ENCODE measurements around the gene DPYD. TPM values are rescaled to one million over a fixed set of nuclear protein-coding genes. Genes with fewer than 3 reads are reported as not detected.
A peak's percentile ranks its signal among the peaks of the same experiment; 100 is the strongest.

Gene DPYD
- polyA plus RNA-seq, 1 of the 3 experiments (the other 2 are of a cell fraction) = 23.0 TPM

DNA sequence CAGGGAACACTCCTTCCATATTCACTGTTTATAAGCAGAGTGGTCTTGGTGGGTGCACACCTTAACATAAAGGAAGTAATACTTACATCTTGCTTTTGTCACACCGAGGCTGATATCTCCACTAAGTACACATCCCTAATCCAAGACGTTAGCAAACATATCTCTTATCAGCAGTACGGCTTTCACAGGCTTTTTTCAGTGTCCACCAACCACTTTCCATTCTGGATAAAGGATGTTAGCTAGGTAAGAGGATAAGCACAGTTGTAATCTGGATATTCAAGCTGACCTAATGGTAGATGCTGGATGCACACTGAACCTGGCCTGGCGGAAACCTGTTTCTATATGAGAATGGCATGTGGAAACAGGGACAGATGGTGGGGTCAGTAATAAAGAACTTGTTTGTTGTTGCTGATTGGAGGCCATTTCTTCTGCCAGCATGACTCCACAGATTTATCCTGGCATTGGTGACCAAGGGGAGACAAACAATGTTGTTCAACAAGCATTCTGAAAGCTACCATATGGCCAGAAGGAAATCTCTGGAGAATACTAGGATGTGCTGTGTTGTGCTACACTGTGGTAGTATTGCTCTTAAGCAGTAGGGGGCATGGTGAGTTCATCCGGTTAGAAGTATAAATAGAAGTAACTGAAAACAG is 782.8 kb downstream of the DPYD start:
- Histone ChIP-seq H3K9me3 (no peaks in the 10 kb centered on the region), H3K79me2 (ENCODE audit: insufficient read depth) (no peaks in the 10 kb centered on the region), H3K27ac (ENCODE audit: low read depth in 2 of 2, low read length in 1 of 2) (peak overlapping the region; percentile 12 to 77; a peak in 3 of 4 replicates), H3K36me3 (replicated peaks in 1 of 2; ENCODE audit: control insufficient read depth in 1 of 2, insufficient read depth in 2 of 2, low read length in 1 of 2) (peaks cover 0 to 4% of the 10 kb centered on the region in 2 experiments), H4K20me1 (ENCODE audit: insufficient read depth) (no peaks in the 10 kb centered on the region), H3K4me3 (ENCODE audit: low read depth in 2 of 2, low read length in 1 of 2) (no peak overlapping the region), H3K9me2 (no peaks in the 10 kb centered on the region), H3K9ac (no peak overlapping the region), H2AFZ (ENCODE audit: low read depth) (no peak overlapping the region), H3K4me2 (no peak overlapping the region), H3K27me3 (ENCODE audit: insufficient read depth) (no peaks in the 10 kb centered on the region), H3F3A (replicated peaks; ENCODE audit: insufficient read depth) (no peaks in the 10 kb centered on the region), H3K4me1 (ENCODE audit: control insufficient read depth in 1 of 2, insufficient read depth in 2 of 2, low read depth in 1 of 2, low read length in 1 of 2) (peaks cover 8% of the 10 kb centered on the region in 2 experiments; a peak in 3 of 4 replicates)
- CTCF ChIA-PET = interaction anchor here (0.7 to 2.4 kb wide), 27 partner anchors 10 to 913 kb away, joined by 3 to 38 read pairs (median 3); no protein-coding TSS in a partner anchor
- POLR2A ChIA-PET = no interaction called here
- WGBS (ENCODE audit: low lambda C conversion rate) = 76% methylated on average over 5 of the region's 5 CpGs
- peak; percentile 35 for DNase-seq
- TF ChIP-seq, protein P1, sequence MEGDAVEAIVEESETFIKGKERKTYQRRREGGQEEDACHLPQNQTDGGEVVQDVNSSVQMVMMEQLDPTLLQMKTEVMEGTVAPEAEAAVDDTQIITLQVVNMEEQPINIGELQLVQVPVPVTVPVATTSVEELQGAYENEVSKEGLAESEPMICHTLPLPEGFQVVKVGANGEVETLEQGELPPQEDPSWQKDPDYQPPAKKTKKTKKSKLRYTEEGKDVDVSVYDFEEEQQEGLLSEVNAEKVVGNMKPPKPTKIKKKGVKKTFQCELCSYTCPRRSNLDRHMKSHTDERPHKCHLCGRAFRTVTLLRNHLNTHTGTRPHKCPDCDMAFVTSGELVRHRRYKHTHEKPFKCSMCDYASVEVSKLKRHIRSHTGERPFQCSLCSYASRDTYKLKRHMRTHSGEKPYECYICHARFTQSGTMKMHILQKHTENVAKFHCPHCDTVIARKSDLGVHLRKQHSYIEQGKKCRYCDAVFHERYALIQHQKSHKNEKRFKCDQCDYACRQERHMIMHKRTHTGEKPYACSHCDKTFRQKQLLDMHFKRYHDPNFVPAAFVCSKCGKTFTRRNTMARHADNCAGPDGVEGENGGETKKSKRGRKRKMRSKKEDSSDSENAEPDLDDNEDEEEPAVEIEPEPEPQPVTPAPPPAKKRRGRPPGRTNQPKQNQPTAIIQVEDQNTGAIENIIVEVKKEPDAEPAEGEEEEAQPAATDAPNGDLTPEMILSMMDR (IDR thresholded peaks at IDR 0.05) = peak; percentile 74
- TF ChIP-seq RCOR1 (IDR thresholded peaks at IDR 0.05; ENCODE audit: low read length) = peak; percentile 25; the same call in 1 of the 2 replicates
- TF ChIP-seq RAD21 (IDR thresholded peaks at IDR 0.05; ENCODE audit: low read length) = peak; percentile 84
- TF ChIP-seq, protein P2, sequence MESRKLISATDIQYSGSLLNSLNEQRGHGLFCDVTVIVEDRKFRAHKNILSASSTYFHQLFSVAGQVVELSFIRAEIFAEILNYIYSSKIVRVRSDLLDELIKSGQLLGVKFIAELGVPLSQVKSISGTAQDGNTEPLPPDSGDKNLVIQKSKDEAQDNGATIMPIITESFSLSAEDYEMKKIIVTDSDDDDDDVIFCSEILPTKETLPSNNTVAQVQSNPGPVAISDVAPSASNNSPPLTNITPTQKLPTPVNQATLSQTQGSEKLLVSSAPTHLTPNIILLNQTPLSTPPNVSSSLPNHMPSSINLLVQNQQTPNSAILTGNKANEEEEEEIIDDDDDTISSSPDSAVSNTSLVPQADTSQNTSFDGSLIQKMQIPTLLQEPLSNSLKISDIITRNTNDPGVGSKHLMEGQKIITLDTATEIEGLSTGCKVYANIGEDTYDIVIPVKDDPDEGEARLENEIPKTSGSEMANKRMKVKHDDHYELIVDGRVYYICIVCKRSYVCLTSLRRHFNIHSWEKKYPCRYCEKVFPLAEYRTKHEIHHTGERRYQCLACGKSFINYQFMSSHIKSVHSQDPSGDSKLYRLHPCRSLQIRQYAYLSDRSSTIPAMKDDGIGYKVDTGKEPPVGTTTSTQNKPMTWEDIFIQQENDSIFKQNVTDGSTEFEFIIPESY (IDR thresholded peaks at IDR 0.05; ENCODE audit: borderline replicate concordance, low read depth) = no peak
- TF ChIP-seq, protein P3, sequence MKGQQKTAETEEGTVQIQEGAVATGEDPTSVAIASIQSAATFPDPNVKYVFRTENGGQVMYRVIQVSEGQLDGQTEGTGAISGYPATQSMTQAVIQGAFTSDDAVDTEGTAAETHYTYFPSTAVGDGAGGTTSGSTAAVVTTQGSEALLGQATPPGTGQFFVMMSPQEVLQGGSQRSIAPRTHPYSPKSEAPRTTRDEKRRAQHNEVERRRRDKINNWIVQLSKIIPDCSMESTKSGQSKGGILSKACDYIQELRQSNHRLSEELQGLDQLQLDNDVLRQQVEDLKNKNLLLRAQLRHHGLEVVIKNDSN (IDR thresholded peaks at IDR 0.05; ENCODE audit: borderline replicate concordance, low read depth) = no peak
- TF ChIP-seq, protein P4, sequence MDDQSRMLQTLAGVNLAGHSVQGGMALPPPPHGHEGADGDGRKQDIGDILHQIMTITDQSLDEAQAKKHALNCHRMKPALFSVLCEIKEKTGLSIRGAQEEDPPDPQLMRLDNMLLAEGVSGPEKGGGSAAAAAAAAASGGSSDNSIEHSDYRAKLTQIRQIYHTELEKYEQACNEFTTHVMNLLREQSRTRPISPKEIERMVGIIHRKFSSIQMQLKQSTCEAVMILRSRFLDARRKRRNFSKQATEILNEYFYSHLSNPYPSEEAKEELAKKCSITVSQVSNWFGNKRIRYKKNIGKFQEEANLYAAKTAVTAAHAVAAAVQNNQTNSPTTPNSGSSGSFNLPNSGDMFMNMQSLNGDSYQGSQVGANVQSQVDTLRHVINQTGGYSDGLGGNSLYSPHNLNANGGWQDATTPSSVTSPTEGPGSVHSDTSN (IDR thresholded peaks at IDR 0.05) = no peak
- TF ChIP-seq FOXM1 (IDR thresholded peaks at IDR 0.05; ENCODE audit: low read depth) = no peak
- no peak for TF ChIP-seq EZH2phosphoT487 (IDR thresholded peaks at IDR 0.05; ENCODE audit: borderline replicate concordance, low read depth)
- TF ChIP-seq YY1 (IDR thresholded peaks at IDR 0.05; ENCODE audit: low read depth) = no peak
- TF ChIP-seq RFX5 (IDR thresholded peaks at IDR 0.05; ENCODE audit: low read length) = no peak
- TF ChIP-seq MXI1 (IDR thresholded peaks at IDR 0.05; ENCODE audit: low read depth, low read length) = no peak
- TF ChIP-seq GABPA (IDR thresholded peaks at IDR 0.05; ENCODE audit: low read depth) = no peak
- TF ChIP-seq EP300 (IDR thresholded peaks at IDR 0.05; ENCODE audit: borderline replicate concordance in 1 of 2, low read depth in 1 of 2, low read length in 1 of 2) = no peak
- no peak; the same call in 1 of the 2 replicates for TF ChIP-seq MEF2A (IDR thresholded peaks at IDR 0.05; ENCODE audit: borderline replicate concordance, low read depth)
- TF ChIP-seq GATA2 (CRISPR knock-in tag; IDR thresholded peaks at IDR 0.05) = no peak
- TF ChIP-seq, protein P5, sequence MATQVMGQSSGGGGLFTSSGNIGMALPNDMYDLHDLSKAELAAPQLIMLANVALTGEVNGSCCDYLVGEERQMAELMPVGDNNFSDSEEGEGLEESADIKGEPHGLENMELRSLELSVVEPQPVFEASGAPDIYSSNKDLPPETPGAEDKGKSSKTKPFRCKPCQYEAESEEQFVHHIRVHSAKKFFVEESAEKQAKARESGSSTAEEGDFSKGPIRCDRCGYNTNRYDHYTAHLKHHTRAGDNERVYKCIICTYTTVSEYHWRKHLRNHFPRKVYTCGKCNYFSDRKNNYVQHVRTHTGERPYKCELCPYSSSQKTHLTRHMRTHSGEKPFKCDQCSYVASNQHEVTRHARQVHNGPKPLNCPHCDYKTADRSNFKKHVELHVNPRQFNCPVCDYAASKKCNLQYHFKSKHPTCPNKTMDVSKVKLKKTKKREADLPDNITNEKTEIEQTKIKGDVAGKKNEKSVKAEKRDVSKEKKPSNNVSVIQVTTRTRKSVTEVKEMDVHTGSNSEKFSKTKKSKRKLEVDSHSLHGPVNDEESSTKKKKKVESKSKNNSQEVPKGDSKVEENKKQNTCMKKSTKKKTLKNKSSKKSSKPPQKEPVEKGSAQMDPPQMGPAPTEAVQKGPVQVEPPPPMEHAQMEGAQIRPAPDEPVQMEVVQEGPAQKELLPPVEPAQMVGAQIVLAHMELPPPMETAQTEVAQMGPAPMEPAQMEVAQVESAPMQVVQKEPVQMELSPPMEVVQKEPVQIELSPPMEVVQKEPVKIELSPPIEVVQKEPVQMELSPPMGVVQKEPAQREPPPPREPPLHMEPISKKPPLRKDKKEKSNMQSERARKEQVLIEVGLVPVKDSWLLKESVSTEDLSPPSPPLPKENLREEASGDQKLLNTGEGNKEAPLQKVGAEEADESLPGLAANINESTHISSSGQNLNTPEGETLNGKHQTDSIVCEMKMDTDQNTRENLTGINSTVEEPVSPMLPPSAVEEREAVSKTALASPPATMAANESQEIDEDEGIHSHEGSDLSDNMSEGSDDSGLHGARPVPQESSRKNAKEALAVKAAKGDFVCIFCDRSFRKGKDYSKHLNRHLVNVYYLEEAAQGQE (IDR thresholded peaks at IDR 0.05; ENCODE audit: low read depth, low read length) = no peak
- no peak for TF ChIP-seq RXRA (IDR thresholded peaks at IDR 0.05; ENCODE audit: borderline replicate concordance, low read depth)
- 0 out of 2 replicates have a peak, but pooled peaks have one; percentile 2 for TF ChIP-seq FOSL2 (IDR thresholded peaks at IDR 0.05; ENCODE audit: borderline replicate concordance, low read depth)
- TF ChIP-seq POLR2AphosphoS5 (IDR thresholded peaks at IDR 0.05; ENCODE audit: low read depth, low read length) = no peak
- peak; percentile 19 for TF ChIP-seq CHD2 (IDR thresholded peaks at IDR 0.05; ENCODE audit: low read length, partially characterized antibody)
- TF ChIP-seq, protein P6, sequence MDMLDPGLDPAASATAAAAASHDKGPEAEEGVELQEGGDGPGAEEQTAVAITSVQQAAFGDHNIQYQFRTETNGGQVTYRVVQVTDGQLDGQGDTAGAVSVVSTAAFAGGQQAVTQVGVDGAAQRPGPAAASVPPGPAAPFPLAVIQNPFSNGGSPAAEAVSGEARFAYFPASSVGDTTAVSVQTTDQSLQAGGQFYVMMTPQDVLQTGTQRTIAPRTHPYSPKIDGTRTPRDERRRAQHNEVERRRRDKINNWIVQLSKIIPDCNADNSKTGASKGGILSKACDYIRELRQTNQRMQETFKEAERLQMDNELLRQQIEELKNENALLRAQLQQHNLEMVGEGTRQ (IDR thresholded peaks at IDR 0.05; ENCODE audit: borderline replicate concordance, low read depth, low read length) = no peak
- peak; percentile 70 for TF ChIP-seq SMC3 (IDR thresholded peaks at IDR 0.05; ENCODE audit: low read depth, low read length)
- TF ChIP-seq TCF12 (IDR thresholded peaks at IDR 0.05) = no peak; the same call in 1 of the 2 replicates
